GM18907 (cell line): ENCODE measurements around the gene RAB11FIP4.

Experiments
- ATAC-seq: cut with Tn5 transposase; IDR thresholded peaks from one replicate; pipeline ENCODE4 v1.9.1; 2021; ENCODE audit warnings: mild to moderate bottlenecking, moderate library complexity; ENCODE audit not compliant: unreplicated experiment

RAB11FIP4 gene

DNA sequence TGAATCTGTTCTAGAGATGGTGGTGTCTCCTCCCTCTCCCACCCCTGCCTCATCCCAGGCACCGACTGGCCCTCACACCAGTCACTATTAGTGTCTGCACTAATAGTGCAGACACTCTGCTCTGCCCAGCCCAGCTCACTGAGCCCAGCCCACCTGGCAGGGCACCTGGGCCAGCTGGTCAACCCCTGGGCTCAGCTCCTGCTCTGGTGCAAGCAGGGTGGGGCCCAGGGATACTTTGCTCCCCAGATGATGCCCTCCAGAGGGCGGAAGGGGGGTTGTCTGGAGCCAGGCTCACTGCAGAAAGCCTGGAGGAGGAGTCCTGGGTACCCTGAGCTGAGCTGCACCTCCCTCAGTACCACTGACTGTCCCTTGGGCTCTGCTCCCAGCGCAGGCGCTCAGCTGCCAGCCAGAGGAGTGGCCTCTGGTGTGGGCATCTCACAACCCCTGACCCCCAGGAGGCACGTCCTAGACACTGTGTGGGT, 14.5 kb downstream of the RAB11FIP4 start:
- ATAC-seq, result no peak

DNA sequence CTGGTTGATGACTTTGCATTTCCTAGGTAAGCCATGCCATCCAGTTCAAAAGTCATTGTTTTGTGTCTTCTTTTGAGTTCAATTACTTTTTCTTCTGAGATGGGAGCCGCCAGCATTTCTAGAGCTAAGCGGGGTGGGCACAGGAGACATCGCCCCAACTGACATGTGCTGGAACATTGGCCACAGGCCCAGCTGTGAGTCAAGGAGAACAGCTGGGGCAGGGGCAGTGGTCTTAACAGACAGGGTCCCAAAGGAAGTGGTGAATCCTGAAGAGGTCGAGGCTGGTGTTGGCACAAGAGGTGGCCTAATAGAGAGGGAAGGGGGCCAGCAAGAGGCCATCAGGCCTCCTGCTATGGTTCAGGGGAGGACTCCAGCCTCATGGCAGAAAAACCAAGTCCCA, 17.1 kb downstream of the RAB11FIP4 start:
- no peak for ATAC-seq

GRCh38 chr17:31411707-31412285, 20.3 kb downstream of the RAB11FIP4 start:
- no peak for ATAC-seq

DNA sequence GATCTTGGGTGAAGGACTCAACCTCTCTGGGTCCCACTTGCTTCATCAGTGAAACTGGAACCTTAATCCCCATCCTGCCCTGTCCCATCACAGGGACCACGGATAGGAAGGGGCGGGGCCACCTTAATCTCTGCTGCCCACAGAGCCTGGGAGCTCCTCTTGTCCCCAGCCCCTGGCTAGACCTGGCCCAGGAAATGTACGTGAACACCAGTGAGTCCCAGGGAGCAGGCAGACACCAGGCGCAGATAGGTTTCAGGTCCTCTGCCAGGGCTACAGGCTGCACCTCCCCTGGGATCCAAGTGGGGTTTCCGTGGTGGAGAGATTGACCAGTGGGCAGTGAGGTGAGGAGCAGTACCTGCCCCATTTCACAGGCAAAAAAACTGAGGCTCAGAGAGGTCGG, 21.0 kb downstream of the RAB11FIP4 start:
- no peak for ATAC-seq

- ATAC-seq, result no peak
Observed at GRCh38 chr17:31413081-31413799, 21.8 kb downstream of the RAB11FIP4 start.

GRCh38 chr17:31413874-31414549, 22.5 kb downstream of the RAB11FIP4 start:
- no peak for ATAC-seq

- no peak for ATAC-seq
Observed at GRCh38 chr17:31414550-31414918, 23.1 kb downstream of the RAB11FIP4 start.

DNA sequence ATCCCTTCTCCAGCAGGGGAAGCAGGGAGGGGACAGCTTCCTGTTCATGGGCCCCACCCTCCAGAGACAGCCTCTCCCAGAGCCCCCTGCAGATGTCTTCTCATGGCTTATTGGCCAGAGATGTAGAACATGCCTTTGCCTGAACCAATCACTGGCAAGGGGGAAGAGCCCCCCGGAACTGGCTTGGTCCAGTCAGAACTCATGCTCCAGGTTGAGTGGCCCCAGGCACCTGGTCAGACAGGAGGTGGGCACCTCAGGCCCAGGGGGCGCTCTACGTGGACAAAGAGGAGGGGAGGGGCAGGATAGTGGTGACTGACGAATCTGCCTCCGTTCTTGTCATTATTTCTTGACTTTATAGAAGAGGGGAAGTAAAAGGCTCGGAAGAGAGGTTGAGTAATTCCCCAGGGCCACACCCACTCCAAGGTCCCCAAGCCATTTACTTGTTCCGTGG, 23.6 kb downstream of the RAB11FIP4 start:
- ATAC-seq, result no peak

- ATAC-seq, result no peak
Observed at GRCh38 chr17:31415640-31416502, 24.4 kb downstream of the RAB11FIP4 start.

GRCh38 chr17:31416503-31416923, 25.0 kb downstream of the RAB11FIP4 start:
- no peak for ATAC-seq

DNA sequence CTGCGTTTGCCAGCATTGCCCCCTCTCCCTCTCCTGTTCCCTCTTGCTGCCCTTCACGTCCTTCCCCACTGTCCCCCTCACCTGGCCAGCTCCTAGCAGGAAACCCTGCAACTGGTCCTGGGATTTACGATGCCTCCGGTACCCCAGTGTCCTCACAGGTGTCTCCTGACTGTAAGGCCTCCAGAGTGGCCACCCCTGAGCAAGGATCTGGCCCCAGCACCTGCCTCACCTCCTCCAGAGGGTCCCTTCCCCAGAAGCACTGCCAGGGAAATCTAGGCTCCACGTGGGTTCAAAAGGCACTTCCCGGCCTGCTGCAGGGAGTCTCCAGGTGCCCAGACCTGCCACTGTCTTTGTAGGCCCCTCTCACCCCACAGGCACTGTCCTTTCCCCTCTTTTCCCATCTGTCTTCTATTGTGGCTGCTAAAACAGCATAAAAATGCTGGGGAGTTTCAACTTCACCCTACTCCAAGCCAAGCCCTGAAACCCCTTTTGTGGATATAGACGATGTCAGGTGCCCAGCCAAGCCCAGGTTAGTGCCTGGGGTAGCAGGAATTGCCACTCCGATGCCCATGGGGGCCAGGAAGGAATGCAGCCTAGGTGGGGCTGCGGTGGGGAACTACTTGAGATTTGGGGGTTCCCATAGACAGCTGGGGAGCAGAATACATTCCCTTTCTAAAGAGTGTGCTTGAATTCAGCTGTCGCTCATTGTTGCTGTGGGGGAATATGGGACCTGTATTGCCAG, 25.7 kb downstream of the RAB11FIP4 start:
- no peak for ATAC-seq

DNA sequence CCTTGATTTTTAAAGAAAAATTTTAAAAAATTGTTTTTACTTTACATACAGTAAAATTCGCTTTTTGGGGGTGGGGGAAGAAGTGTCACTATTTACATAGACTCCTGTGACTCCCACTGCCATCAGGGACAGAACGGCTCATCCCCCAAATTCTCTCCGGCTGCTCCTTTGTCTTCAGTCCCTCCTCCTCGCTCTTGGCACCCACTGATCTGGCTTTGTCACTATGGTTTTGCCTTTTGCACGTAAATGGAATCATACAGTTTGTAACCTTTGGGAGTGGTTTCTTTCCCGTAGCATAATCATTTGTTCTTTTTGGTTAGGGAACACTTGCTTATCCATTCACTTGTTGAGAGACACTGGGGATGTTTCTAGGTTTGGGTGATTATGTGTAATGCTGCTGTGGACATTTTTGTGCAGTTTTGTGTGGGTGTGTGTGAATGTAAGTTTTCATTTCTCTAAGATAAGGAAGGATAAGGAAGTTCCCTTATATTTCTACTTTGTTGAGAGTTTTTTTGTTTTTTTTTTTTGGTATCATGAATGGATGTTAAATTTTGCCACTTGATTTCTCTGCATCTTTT, 27.4 kb downstream of the RAB11FIP4 start:
- no peak for ATAC-seq

- no peak for ATAC-seq
Observed at GRCh38 chr17:31422443-31422842, 31.0 kb downstream of the RAB11FIP4 start.

GRCh38 chr17:31424944-31425281, 33.4 kb downstream of the RAB11FIP4 start:
- ATAC-seq, result no peak

- no peak for ATAC-seq
Observed at GRCh38 chr17:31425282-31426040, 34.0 kb downstream of the RAB11FIP4 start.

DNA sequence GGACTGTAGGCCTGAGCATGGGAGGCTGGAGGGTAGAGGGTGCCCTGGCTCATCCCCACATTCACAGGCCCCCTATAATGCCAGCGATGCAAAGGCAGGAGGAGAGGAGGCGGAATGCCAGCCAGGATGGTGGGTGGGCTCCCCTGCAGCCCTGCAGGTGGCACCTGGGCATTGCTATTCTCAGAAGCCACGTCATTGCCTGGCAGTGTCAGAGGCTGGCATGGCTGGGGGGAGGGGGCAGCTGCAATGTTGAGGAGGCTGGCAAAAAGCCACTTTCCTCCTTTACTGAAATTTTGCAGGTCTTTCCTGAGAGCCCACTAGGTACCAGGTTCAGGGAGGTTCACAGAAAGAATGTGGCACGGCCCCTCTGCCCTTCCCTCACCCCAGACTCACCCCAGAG, 36.2 kb downstream of the RAB11FIP4 start:
- ATAC-seq, result no peak

- ATAC-seq, result no peak
Observed at GRCh38 chr17:31428111-31428510, 36.6 kb downstream of the RAB11FIP4 start.

DNA sequence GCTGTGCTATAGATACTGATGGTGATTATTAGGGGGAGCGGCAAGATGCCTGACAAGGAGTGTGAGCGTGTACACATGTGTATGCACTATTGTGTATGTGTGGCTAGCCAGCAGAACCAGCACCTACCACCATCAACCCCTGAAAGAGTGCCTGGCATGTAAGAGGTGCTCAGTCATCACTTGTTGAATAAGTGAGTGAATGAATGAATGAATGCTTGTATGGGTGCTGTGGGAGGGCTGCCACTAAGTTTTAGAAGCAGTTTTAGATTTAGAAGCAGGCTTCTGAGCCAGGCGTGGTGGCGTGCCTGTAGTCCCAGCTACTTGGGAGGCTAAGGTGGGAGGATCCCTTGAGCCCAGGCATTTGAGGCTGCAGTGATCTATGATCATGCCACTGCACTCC, 37.0 kb downstream of the RAB11FIP4 start:
- ATAC-seq, result no peak

GRCh38 chr17:31431098-31431851, 39.8 kb downstream of the RAB11FIP4 start:
- no peak for ATAC-seq
